Loucy (cell line): ENCODE results near the gene STARD10.

Experiments
- CTCF ChIP-seq: fragments of 200-600 bp; sonication (generic); conservative IDR thresholded peaks from 2 replicates; pipeline ENCODE4 v1.5.1; 2014; ENCODE audit warnings: mild to moderate bottlenecking, antibody characterized with exemption, low read length
- EZH2phosphoT487 ChIP-seq: fragments of 200-600 bp; IDR thresholded peaks from 2 replicates; pipeline ENCODE4 v1.6.1; 2018; ENCODE audit warnings: antibody characterized with exemption, mild to moderate bottlenecking, moderate library complexity, borderline replicate concordance

- no peak for TF ChIP-seq CTCF
- TF ChIP-seq EZH2phosphoT487, result no peak
Measured at GRCh38 chr11:72820439-72821139, 26.7 kb upstream of the STARD10 start.
